HepG2 (cell line): Measurements from ENCODE around the gene CPB2. TPM values are rescaled to one million over a fixed set of nuclear protein-coding genes. Genes with fewer than 3 reads are reported as not detected.

Experiments used
- ASH2L ChIP-seq: fragments of 300-600, 200-600 bp; sonication (generic); IDR thresholded peaks from 2 replicates; pipeline ENCODE4 v1.7.0; 2017; ENCODE audit warnings: low read depth, mild to moderate bottlenecking, moderate library complexity, mixed read lengths, low read length; ENCODE audit not compliant: insufficient read length
- ATAD3A ChIP-seq: sonication (generic); formaldehyde crosslinking; IDR thresholded peaks from 2 replicates; pipeline ENCODE4 v1.4.0; 2020; ENCODE audit warnings: missing genetic modification reagents
- CERS6 ChIP-seq: sonication (generic); formaldehyde crosslinking; IDR thresholded peaks from 2 replicates; pipeline ENCODE4 v1.5.0; 2020; ENCODE audit warnings: missing genetic modification reagents
- GFI1 ChIP-seq: sonication (generic); formaldehyde crosslinking; IDR thresholded peaks from 2 replicates; pipeline ENCODE4 v1.5.0; 2020; ENCODE audit warnings: missing genetic modification reagents, mild to moderate bottlenecking, borderline replicate concordance
- HHEX ChIP-seq: IDR thresholded peaks from 2 replicates; pipeline ENCODE4 v1.6.1; 2016; ENCODE audit warnings: control low read depth
- MED13 ChIP-seq: sonication (generic); formaldehyde crosslinking; IDR thresholded peaks from 2 replicates; pipeline ENCODE4 v1.5.0; 2020; ENCODE audit warnings: missing genetic modification reagents
- MTF1 ChIP-seq: sonication (generic); formaldehyde crosslinking; IDR thresholded peaks from 2 replicates; pipeline ENCODE4 v1.5.0; 2020; ENCODE audit warnings: missing genetic modification reagents
- RORA ChIP-seq: sonication (generic); formaldehyde crosslinking; IDR thresholded peaks from 2 replicates; pipeline ENCODE4 v1.5.0; 2020; ENCODE audit warnings: mild to moderate bottlenecking, missing genetic modification reagents, moderate library complexity
- SKIL ChIP-seq: sonication (generic); formaldehyde crosslinking; IDR thresholded peaks from 2 replicates; pipeline ENCODE4 v1.8.0; 2022; ENCODE audit warnings: missing genetic modification reagents, mild to moderate bottlenecking, moderate library complexity, borderline replicate concordance
- SRF ChIP-seq: IDR thresholded peaks from 2 replicates; pipeline ENCODE4 v1.6.1; 2011; ENCODE audit warnings: mild to moderate bottlenecking, low read depth, low read length, moderate library complexity
- TBX2 ChIP-seq: sonication (generic); formaldehyde crosslinking; IDR thresholded peaks from 2 replicates; pipeline ENCODE4 v1.5.0; 2020; ENCODE audit warnings: missing genetic modification reagents, mild to moderate bottlenecking, borderline replicate concordance
- ZNF275 ChIP-seq: sonication (generic); formaldehyde crosslinking; IDR thresholded peaks from 2 replicates; pipeline ENCODE4 v1.8.0; 2022; ENCODE audit warnings: missing genetic modification reagents, mild to moderate bottlenecking, inconsistent platforms, borderline replicate concordance
- polyA plus RNA-seq, 8 experiments: library from polyadenylated mRNA; depleted of rRNA in 3 of 8; stranded (reverse) in 7 of 8; unstranded in 1 of 8; fragments of >200 nt; fragmentation: Illumina TruSeq in 4 of 8; extraction: Trizol in 4 of 8; gene quantifications; 2 replicates each; pipeline versions ENCODE4 v1.2.1 to v1.2.3, GENCODE V29; 2011 to 2016; ENCODE audit warnings: low read depth in 4 of 8, missing spikeins in 1 of 8, mixed read lengths in 1 of 8; ENCODE audit not compliant: insufficient read depth in 1 of 8
- total RNA-seq, 5 experiments: library from RNA; depleted of rRNA; stranded (reverse); fragments of >200 nt; fragmentation: Illumina TruSeq; extraction: Trizol; gene quantifications; 2 replicates each; pipeline ENCODE4 v1.2.3, GENCODE V29; 2016; ENCODE audit warnings: low read depth in 1 of 5
- TF ChIP-seq, protein P1 (sequence below): sonication (generic); formaldehyde crosslinking; IDR thresholded peaks from 2 replicates; pipeline ENCODE4 v1.5.0; 2020; ENCODE audit warnings: missing genetic modification reagents, mild to moderate bottlenecking, borderline replicate concordance
- TF ChIP-seq, protein P2 (sequence below): IDR thresholded peaks from 2 replicates; pipeline ENCODE4 v1.6.1; 2016; ENCODE audit warnings: low read depth
- TF ChIP-seq, protein P3 (sequence below): IDR thresholded peaks from 2 replicates; pipeline ENCODE4 v1.6.1; 2018; ENCODE audit warnings: missing genetic modification reagents
- TF ChIP-seq, protein P4 (sequence below), 2 experiments: sonication (generic) in 1 of 2; formaldehyde crosslinking in 1 of 2; IDR thresholded peaks; 2 replicates each; pipeline versions ENCODE4 v1.4.0 to v1.6.1; 2016 to 2020; ENCODE audit warnings: borderline replicate concordance in 1 of 2, low read depth in 1 of 2, mild to moderate bottlenecking in 1 of 2, missing genetic modification reagents in 1 of 2

Gene CPB2
- total and polyA plus RNA-seq, 2 of the 13 experiments (the other 11 are each of a cell fraction or from before 2014, with no cell fraction given), result 125 to 140 TPM

DNA sequence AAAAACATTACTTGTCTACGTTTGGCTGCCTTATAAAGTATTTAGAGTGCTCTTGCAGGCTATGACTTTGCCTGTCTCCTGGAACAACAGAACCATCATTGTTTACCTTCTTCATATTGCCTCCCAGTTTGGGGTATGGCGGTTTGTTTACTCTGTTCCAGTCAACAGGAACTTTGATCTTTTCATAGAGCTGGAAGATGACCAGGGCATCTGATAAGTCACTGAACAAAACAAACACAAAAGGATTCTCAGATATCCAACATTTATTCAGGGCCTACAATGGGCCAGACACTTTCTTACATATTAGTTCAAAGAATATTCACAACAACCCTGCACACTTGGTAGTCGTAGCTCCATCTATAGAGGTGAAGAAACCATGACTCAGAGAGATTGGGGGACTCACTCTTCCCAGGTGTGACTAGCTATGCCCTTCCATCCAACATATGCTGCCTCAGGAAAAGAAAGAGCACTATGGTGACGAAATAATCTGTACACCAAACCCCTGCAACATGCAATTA lies 38.4 kb upstream of the CPB2 start (continued):
- TF ChIP-seq ASH2L (peak; percentile 98), ATAD3A (CRISPR knock-in tag) (no peak), HHEX (CRISPR knock-in tag) (no peak; the same call in 1 of the 2 replicates), MTF1 (CRISPR knock-in tag) (no peak), GFI1 (peak; percentile 84), SKIL (CRISPR knock-in tag) (peak; percentile 69; the same call in 1 of the 2 replicates), CERS6 (CRISPR knock-in tag) (no peak), ZNF275 (no peak), MED13 (CRISPR knock-in tag) (no peak), SRF (peak; percentile 45; the same call in 1 of the 2 replicates), RORA (CRISPR knock-in tag) (no peak), TBX2 (peak; percentile 89; the same call in 1 of the 2 replicates)
- TF ChIP-seq, protein P1, sequence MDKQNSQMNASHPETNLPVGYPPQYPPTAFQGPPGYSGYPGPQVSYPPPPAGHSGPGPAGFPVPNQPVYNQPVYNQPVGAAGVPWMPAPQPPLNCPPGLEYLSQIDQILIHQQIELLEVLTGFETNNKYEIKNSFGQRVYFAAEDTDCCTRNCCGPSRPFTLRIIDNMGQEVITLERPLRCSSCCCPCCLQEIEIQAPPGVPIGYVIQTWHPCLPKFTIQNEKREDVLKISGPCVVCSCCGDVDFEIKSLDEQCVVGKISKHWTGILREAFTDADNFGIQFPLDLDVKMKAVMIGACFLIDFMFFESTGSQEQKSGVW (CRISPR knock-in tag), result no peak
- TF ChIP-seq, protein P2, sequence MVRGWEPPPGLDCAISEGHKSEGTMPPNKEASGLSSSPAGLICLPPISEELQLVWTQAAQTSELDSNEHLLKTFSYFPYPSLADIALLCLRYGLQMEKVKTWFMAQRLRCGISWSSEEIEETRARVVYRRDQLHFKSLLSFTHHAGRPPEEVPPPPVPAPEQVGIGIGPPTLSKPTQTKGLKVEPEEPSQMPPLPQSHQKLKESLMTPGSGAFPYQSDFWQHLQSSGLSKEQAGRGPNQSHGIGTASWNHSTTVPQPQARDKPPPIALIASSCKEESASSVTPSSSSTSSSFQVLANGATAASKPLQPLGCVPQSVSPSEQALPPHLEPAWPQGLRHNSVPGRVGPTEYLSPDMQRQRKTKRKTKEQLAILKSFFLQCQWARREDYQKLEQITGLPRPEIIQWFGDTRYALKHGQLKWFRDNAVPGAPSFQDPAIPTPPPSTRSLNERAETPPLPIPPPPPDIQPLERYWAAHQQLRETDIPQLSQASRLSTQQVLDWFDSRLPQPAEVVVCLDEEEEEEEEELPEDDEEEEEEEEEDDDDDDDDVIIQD (CRISPR knock-in tag), result peak; percentile 94
- TF ChIP-seq, protein P3, sequence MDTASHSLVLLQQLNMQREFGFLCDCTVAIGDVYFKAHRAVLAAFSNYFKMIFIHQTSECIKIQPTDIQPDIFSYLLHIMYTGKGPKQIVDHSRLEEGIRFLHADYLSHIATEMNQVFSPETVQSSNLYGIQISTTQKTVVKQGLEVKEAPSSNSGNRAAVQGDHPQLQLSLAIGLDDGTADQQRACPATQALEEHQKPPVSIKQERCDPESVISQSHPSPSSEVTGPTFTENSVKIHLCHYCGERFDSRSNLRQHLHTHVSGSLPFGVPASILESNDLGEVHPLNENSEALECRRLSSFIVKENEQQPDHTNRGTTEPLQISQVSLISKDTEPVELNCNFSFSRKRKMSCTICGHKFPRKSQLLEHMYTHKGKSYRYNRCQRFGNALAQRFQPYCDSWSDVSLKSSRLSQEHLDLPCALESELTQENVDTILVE (CRISPR knock-in tag), result 0 out of 2 replicates have a peak, but pooled peaks have one; percentile 49
- TF ChIP-seq, protein P4, sequence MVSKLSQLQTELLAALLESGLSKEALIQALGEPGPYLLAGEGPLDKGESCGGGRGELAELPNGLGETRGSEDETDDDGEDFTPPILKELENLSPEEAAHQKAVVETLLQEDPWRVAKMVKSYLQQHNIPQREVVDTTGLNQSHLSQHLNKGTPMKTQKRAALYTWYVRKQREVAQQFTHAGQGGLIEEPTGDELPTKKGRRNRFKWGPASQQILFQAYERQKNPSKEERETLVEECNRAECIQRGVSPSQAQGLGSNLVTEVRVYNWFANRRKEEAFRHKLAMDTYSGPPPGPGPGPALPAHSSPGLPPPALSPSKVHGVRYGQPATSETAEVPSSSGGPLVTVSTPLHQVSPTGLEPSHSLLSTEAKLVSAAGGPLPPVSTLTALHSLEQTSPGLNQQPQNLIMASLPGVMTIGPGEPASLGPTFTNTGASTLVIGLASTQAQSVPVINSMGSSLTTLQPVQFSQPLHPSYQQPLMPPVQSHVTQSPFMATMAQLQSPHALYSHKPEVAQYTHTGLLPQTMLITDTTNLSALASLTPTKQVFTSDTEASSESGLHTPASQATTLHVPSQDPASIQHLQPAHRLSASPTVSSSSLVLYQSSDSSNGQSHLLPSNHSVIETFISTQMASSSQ (IDR thresholded peaks at IDR 0.05; ENCODE audit: low read depth), result peak; percentile 48; the same call in 1 of the 2 replicates
- TF ChIP-seq, protein P4 (CRISPR knock-in tag; IDR thresholded peaks at IDR 0.05; ENCODE audit: borderline replicate concordance), result peak; percentile 70; the same call in 1 of the 2 replicates
